Activated T-cell treated with anti-CD3 and anti-CD28 coated beads for 48 hours (primary cell): Measurements from ENCODE around the gene SYT5.

Experiments
- DNase-seq: peaks from one replicate; pipeline ENCODE4 v3.0.0-alpha.2; 2020; ENCODE audit warnings: low read depth

Gene SYT5

GRCh38 chr19:55146705-55147273 is 33.3 kb downstream of the SYT5 start:
- no peak for DNase-seq

- no peak for DNase-seq
These were observed 33.9 kb downstream of the SYT5 start for GRCh38 chr19:55146078-55146704.

- DNase-seq: no peak
These were observed 34.9 kb downstream of the SYT5 start for GRCh38 chr19:55145232-55145631.

GRCh38 chr19:55141696-55142095 is 38.4 kb downstream of the SYT5 start:
- DNase-seq: no peak

GRCh38 chr19:55137915-55138314 is 42.2 kb downstream of the SYT5 start:
- no peak for DNase-seq

GRCh38 chr19:55136399-55137102 is 43.5 kb downstream of the SYT5 start:
- DNase-seq: no peak

- DNase-seq: no peak
These were observed 45.4 kb downstream of the SYT5 start for GRCh38 chr19:55134736-55135135.

GRCh38 chr19:55133639-55134444 is 46.2 kb downstream of the SYT5 start:
- no peak for DNase-seq

- DNase-seq: no peak
These were observed 47.5 kb downstream of the SYT5 start for GRCh38 chr19:55132453-55133129.

GRCh38 chr19:55131421-55131820 is 48.7 kb downstream of the SYT5 start:
- DNase-seq: no peak
